Ammon's horn (tissue), 1 donor: Measurements from ENCODE around the gene LDB3.
A peak's percentile ranks its signal among the peaks of the same experiment; 100 is the strongest.
"Not testable (repeated sequence)": the region's sequence is repeated elsewhere in the genome, so short reads cannot be mapped to it uniquely, and the experiment has no call there.

Experiments
- DNase-seq: peaks from one replicate; pipeline ENCODE4 v3.0.0-alpha.2; 2016; ENCODE audit warnings: low spot score

LDB3 gene

DNA sequence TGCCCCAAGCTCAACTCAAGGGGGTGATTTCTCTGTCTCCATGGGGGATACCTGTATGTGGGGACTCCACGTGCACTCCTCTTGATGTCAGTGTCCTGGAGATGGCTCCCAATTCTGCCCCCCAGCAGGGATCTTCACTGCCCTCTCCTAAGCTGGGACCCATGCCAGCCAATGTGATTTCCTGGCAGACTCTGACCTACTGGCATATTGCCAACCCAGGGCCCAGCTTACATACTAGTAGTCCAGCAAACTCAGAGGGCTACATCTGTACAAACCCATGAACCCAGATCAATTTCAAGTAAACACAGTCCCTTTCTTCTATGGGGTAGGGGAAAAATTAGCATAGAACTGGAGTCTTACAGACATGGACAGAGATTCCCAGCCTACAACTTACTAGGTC, 61.9 kb downstream of the LDB3 start:
- peak; percentile 45 for DNase-seq

DNA sequence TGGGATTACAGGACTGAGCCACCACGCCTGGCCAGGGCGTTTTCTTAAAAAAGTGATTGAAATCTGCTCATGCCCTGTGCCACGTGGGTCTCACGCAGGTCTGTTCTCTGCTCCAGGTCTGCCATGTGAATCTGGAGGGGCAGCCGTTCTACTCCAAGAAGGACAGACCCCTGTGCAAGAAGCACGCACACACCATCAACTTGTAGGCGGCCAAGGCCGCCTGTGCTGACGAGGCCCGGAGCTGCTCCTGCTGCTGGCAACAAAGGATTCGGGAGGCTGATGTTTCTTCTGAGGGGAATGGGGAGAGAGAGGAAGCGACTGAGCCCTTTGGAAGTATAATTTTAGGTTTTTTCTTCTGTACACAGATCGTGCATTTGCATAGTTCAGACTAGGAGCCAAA, 64.5 kb downstream of the LDB3 start:
- no peak for DNase-seq

DNA sequence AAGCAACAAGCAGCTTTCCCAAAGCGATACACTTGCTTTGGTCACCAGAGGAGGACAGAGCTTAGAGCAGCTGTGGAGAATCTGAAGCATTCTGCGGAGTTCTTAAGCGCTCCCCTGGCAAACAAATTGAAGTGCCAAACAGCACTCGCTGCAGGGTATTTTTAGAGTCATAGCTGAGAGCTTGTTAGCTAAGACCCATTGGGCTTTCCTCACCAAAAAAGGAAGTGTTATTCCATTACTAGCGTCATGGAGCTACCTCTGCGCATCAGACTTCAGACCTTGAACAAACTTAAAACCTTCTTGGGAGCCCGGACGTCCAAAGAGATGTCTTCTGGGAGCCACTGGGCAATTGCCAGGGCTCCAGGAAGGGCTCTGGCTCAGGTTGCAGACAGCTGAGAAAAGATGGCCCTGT, 65.0 kb downstream of the LDB3 start:
- DNase-seq: peak; percentile 35

DNA sequence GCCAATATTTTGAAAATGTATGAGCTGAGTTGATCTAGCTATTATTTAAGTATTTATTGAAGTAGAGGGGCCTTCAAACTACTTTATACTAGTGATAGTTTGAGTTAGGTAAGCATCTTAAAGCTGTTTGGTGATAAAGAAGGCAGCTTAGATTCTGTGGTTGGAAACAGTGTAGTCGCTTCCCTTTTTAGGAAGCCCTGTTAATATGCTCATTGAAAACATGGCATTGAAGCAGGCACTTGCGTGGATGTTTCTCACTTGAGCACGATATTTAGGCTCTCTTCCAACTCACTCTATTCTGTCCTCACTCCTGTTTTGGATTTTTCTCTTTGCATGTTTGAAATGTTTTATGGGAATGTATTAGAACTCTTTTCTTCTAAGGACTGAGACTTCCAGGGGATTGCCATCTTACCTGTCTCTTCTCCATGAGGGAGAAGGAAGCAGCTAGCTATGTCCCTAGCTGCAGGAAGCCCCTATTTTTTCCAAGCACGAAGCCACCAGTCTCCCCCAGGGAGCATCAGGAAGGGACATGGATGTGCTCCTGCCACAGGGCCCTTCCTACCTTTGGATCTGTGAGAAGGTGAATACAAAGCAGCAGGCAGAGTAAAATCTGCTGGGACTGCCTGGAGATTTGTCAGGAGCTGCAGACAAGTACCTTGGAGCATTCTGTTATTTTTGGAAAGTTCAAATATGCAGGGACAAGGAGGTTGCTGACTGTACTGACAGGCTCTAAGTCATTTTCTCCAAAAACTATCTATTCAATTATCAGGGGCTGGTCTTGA, 66.1 kb downstream of the LDB3 start:
- DNase-seq: no peak

DNA sequence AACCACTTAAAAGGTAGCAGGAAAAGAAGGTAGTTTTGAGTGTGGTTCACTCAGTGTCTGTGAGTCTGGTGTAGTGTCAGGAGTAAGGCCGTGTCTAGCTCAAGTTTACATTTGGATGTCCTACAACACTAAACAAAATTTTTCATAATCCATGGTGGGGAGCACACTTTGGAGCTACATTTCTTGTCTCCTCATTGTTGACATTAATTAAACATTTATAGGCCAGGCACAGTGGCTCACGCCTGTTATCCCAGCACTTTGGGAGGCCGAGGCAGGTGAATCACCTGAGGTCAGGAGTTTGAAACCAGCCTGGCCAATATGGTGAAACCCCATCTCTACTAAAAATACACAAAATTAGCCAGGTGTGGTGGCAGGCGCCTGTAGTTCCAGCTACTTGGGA, 67.0 kb downstream of the LDB3 start:
- not testable (repeated sequence) for DNase-seq

DNA sequence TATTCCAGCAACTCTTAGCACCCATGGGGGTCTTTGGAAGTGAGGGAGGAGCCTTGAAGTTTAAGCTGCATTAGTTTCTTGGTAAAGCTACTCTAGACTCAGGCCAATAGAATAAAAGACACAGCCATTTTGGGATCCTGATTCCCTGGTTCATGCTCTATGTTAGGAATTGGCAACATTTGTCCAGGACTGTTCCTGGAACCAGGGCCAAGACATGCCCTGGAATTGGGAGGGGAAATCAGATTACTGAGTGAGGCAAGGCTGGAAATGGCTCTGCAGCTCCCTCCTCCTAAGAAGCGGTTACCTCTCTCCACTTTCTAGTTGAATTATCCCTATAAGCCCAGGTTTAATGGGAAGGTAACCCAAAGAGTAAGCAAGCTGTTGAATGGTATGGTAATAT, 73.9 kb downstream of the LDB3 start:
- DNase-seq: no peak

DNA sequence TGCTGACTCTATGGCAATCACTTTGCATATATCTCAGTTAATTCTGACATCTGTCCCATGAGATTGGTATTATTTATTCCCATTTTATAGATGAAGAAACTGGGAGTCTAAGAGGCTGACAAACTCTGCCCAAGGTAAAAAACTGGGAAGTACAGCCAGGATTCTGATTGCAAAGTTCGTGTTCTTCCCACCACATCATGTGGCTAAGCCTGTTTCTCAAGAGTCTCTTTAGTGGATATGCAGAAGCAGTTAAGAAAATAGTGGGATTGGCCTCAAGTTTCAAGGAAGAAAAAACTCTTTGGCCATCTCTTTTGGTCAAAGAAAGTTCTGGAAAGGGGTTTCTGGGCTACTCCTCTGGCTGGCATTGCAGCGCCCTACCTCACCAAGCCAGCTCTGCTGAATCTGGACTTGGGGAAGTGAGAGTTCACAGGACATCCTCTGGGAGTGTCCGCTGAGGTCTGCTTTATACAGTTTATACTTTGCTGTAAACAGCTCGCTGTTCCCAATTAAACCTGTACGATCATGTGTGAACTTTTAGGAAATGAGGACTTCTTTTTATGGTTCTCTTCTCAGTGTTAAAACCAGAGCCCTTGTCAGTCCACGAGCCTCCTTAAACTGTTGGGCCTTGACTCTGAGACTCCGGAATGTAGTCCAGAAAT, 75.9 kb downstream of the LDB3 start:
- no peak for DNase-seq

DNA sequence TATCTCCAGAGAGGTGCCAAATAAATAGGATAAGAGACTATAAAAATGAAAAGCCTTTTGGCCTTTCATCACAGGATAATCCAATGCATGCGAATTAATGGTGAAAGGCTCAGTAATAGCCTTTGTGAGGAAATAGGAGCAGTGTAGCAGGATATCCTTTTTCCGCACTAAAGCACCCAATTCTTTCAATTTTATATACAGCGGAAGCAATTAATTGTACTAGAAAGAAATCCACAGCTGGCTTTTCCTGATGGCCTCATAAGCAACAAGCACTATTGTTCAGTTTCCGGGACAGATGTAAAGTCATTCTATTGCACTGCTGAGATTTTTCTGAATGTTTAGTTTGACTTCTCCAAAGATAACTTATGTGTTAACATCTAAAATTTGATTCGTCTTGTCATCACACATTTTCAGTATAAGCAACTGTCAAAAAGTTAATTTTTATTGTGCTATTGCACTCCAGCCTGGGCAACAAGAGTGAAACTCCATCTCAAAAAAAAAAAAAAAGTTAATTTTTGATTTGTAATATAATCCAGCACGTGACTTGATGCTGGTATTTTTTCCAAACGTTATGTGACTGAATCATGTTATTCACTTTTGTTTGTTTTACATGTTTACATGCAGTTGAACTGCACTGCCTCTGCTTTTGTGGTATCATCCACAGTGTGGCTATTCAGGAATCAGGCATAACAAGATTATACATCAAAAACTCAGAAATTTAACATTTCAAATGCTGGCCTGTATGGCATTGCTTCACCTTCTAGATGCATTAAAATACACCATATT, 79.7 kb downstream of the LDB3 start:
- no peak for DNase-seq

DNA sequence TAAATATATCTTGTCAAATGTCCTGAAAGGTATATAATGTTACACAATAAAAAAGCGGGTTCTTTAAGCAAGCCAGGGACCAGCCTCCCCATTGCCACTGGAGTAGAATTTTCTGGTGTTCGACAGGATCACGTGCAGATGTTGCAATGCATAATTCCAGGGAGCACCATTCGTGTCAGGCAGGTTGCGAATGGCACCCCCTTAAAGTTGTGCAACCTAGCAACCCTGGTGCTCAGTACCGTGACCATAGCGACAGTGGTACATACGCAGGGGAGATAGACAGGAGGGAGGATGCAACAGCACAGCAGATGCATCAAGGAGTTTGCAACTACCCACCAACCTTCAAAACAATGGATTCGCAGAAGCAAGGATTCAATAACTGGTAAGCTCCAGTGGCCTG, 81.5 kb downstream of the LDB3 start:
- peak; percentile 50 for DNase-seq

DNA sequence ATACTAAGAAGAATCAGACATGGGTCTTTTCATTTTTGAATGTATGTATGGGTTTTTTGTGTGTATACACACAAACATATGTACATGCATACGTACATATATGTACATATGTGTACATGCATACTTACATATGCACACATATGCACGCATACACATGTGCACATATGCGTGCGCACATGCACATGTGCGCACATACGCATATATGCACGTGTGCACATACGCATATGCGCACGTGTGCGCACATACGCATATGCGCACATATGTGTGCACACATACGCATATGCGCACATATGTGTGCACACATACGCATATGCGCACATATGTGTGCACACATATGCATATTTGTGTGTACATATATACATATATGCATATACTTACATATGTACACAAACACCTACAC, 83.2 kb downstream of the LDB3 start:
- no peak for DNase-seq

DNA sequence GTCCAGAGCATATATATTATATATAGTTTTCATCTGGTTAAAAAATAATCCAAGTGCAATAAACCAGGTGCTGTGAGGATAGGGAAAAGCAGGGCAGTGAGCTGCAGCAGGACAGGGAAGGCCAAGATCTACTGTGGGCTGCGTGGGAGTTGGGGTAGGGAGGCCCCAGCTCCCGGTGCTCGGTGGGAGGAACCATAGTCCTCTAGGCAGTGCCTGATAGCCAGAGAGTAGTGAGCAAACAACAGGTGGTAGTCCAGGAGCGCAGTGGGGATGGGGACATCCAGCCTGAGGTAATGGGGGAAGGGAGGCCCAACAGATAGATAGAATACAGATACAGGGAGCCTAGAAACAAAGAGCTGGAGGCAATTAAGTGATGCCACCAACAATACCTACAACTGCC, 84.0 kb downstream of the LDB3 start:
- no peak for DNase-seq

DNA sequence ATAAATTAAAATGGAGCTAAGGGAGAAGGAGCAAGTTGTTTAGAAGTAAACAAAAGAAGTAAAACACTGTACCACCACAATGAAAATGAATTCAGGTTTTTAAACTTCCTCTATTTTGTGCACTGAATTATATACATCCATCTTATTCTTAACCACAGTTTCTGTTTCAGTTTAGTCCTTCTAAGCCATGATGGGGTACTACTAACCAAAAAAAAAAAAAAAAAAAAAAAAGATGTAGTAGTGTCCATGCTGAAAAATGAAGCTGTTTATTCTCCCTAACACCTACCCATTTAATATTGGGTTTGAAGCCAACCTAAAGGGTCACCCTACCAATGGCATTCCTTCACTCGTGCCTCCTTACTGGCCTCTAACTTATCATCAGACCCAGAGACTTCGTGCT, 84.7 kb downstream of the LDB3 start:
- no peak for DNase-seq

DNA sequence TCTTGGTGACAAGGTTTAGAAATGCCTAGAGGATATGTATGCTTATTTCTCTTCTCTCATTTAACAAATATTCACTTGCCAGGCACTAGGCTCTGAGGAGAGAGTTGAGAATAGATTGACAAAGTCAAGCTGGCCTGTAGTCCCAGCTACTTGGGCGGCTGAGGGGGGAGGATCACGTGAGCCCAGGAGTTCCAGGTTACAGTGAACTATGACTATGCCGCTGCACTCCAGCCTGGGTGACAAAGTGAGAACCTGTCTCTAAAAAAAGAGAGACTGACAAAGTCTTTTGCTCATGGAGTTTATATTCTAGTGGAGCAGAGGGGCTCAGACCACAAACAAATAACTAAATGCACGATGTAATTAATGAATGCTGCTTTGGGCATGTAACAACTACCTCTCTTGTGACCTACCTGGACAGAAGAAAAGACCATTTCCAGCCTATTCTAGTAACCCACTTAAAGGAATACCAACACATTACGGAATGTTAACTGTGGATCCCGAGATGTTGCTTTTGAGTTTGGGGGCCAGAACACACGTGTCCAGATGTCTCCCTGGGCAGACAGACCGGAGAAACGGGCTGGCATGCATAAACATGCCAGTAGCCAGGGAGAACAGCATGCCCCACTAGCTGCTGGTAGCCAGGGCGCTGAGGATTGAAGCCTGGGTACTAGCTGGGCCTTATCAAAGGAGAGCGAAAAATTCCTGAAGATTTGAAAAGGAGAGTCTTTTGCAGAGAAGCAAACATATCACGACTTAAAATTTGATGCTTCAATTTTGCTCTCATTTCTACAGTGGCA, 85.5 kb downstream of the LDB3 start:
- no peak for DNase-seq

DNA sequence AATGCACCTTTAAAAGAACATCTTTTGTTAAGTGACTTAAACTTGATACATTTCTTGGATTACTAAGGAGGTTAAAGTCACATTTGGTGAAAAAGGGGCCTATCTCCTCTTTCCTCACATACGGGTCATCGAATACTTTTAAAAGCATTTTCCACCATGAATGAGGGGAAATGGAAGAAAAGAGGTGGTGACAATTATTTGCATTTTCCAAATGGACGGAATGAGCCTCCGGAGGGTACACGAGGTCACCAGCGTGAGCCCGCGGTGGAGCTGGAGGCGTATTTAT, 87.1 kb downstream of the LDB3 start:
- DNase-seq: no peak

DNA sequence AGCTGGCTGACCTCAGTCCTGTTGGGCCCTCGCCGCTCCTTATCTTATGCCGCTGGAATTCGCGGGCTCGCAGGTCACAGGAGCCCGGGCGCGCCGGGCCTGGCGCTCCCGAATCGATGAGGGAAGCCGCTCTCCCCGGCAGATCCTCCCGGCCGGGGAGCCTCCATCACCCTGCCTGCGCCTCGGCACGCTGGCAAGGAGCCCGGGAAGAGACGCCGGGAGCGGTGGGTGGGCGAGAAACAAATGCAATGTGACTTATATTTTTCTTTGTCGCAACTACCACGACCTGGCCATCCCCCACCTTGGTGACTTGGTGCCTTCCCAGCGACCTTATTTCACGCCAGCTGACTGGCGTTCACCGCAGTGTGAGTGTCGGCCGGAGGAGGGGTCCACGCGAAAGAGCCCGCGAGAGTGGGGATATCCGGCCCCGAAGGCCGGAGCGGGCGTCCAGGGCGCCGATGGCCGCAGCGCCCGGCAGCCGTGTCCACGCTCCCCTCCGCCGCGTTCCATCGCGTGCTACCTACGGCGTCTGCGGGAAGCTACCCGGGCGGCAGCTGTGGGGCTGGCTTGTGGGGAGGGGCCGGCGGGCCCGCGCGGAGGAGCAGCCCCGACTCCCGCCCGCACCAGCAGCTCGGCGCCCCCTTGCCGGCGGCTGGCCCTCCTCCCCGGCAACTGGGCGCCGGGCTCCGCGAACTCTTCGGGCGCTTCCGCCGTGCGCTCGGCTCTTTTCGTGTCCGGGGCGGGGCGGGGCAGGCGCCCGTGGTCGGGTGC, 87.6 kb downstream of the LDB3 start:
- peak; percentile 88 for DNase-seq

DNA sequence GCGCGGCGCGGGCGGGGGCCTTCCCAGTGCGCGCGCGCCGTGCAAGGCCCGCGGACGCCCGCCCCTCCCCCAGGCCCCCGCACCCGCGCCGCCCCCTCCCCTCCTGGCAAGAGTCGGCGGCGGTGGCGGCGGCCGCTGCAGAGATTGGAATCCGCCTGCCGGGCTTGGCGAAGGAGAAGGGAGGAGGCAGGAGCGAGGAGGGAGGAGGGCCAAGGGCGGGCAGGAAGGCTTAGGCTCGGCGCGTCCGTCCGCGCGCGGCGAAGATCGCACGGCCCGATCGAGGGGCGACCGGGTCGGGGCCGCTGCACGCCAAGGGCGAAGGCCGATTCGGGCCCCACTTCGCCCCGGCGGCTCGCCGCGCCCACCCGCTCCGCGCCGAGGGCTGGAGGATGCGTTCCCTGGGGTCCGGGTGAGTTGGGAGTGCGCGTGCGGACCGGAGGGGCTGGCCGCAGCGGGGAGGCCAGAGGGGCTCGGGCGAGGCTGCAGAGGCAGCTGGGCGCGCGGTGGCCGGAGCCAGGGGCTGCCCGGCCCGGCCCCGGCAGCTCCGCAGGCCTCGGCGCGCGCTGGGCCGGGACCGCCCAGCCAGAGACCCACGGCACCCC, 88.3 kb downstream of the LDB3 start, which contains the start of gene BMPR1A:
TSS of gene BMPR1A (plus strand) at position 109 of the 602 bp plus-strand sequence. CDS start 119,400 bp downstream, outside the sequence.
- DNase-seq: no peak

DNA sequence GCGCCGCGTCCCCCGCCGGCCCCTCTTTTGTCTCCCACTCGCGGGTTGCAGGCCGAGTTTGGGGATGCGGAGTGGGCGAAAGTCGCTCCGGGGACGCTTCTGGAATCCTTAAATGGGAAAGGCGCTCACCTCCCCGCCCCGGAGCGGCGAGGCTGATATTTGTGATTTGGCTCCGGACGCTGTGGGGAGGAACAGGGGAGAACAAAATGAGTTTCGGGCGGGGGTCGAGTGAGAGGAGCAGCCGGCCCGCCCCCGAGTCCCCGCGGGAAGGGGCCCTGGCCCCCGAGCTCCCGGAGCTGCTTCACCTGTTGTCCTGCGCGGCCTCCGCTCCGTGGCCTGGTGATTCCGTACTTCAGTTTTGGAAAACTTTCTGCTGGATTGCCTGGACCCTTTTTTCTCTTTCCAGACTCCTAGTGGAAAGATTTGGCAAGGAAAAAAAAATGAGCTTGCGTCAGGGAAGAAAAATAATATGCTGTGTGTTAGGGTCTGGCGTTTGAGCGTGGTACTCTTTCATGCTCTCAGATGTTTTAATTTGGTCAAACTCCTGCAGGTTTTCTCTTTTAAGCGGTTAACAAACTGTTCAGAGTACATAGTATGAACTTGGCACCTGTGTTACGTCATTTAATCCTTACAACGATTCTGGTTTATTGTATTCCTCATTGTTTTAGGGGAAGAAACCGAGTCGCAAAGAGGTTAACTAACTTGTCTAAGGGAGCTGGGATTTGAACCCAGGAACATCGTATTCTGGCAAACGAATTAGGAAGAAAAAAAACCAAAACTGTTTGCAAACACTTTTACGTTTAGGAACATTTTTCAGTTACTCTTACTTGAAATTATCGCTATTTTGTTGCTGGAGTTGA, 89.0 kb downstream of the LDB3 start:
- no peak for DNase-seq

DNA sequence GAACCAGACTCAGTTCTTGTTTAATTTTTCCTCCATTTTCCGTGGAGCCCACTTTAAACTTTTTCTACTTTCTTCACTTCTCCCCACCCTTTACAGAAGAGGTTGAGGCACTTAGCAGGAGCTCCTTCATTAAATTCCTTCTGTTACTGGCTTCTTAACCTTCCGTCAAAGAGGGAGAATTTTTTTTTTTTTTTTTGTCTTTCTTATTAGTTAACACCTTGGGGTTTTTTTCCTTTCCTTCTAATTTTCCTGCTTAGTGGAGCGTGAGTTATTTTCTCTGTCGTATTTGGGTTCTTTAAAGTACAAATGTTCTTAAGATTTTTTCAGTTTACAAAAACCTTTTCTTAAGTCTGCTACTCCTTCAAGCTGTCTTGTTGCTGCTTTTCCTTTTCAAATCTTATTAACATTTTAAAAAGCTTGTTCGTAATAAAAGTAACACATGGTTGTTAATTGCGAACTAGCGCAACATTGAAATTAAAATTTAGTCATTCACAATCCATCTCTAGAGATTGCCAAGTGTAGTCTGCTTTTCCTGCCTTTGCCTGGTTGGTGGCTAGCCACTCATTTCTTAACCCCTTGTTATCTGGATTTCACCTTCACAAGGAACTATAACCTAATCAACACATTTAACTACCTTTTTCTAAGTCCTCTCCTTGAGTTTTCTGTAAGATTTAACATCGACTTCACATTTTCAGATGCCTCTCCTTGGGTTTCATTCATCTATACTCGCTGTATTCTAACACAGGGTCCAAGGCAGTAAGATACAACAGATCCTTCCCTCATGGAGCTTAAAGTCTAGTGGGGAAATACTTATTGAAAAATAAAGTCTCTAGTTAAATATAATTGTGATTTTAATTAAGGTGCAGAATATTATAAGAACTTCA, 90.1 kb downstream of the LDB3 start:
- no peak for DNase-seq

DNA sequence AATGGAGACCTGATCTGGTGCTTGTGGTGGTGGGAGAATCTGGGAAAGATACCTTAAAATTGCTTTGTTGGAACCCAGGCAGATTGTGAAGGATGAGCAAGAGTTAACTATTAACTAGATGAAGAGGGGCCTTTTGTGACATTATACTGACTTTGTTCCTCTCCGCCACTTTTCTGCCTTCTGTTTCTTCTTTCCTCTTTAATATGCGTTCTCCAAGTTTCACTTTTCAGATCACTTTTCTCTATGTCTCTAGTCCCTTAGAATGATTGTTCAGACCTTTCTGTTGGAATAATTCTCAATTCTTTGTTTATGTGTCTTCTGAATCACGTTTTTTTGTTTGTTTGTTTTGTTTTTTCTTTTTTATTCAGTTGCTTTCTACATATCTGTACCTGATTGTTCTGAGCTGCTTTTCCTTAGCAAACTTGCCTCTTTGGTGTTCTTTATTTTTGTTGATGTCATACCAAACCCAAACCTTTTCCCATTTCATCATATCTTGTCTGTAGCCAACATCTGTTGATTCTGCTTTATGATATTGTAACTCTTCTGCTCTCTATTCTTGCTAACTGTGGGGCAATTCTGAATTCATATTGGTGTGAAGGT, 90.9 kb downstream of the LDB3 start:
- DNase-seq: no peak
